Naive thymus-derived CD8-positive, alpha-beta T cell (primary cell): ENCODE data around the gene ZBP1. TPM values are rescaled to one million over a fixed set of nuclear protein-coding genes. Genes with fewer than 3 reads are reported as not detected.

Source experiments
- ATAC-seq, 2 donors: fragments of 150-1000 bp; cut with Tn5 transposase in 1 of 2; sonication (Bioruptor Pico), chemical (Tn5 transposase) in 1 of 2; 1 replicate in 1 of 2; 2 replicates in 1 of 2; pipeline ENCODE4 v1.10.0; 2021; ENCODE audit warnings: mild to moderate bottlenecking in 2 of 2, moderate library complexity in 2 of 2
- POLR2A ChIA-PET: fragments of 350-600 bp; sonication (Branson Sonifier 250); formaldehyde crosslinking; loops from one replicate; lab custom pipeline; 2021; ENCODE audit warnings: antibody characterized with exemption; lab: Charles Lee
- DNase-seq, 10 donors: peaks; one replicate each; pipeline versions ENCODE4 v3.0.0 to v3.0.0-alpha.2; 2020 to 2022
- H3K27ac Mint-ChIP-seq, 10 donors: one replicate each; pipeline ENCODE4 v1.8.0; 2020 to 2022; ENCODE audit warnings: mild to moderate bottlenecking in 10 of 10, mixed read lengths in 10 of 10, moderate library complexity in 4 of 10, inconsistent platforms in 1 of 10
- H3K27me3 Mint-ChIP-seq, 5 donors: one replicate each; pipeline ENCODE4 v1.8.0; 2021 to 2022; ENCODE audit warnings: mixed read lengths in 5 of 5
- H3K36me3 Mint-ChIP-seq, 3 donors: one replicate each; pipeline ENCODE4 v1.8.0; 2020 to 2022; ENCODE audit warnings: mixed read lengths in 3 of 3, mild to moderate bottlenecking in 2 of 3, inconsistent platforms in 1 of 3
- H3K4me1 Mint-ChIP-seq, 4 donors: one replicate each; pipeline ENCODE4 v1.8.0; 2021 to 2022; ENCODE audit warnings: mixed read lengths in 4 of 4
- H3K4me3 Mint-ChIP-seq, 10 donors: one replicate each; pipeline ENCODE4 v1.8.0; 2020 to 2022; ENCODE audit warnings: mild to moderate bottlenecking in 10 of 10, mixed read lengths in 10 of 10, moderate library complexity in 6 of 10, inconsistent platforms in 1 of 10
- H3K9me3 Mint-ChIP-seq, 9 donors: one replicate each; pipeline ENCODE4 v1.8.0; 2020 to 2022; ENCODE audit warnings: mixed read lengths in 9 of 9, mild to moderate bottlenecking in 3 of 9, inconsistent platforms in 1 of 9, moderate library complexity in 1 of 9
- polyA plus RNA-seq, 3 donors: library from polyadenylated mRNA; unstranded; fragments of 300-500 nt; fragmentation: Illumina TruSeq; gene quantifications; one replicate each; pipeline ENCODE4 v1.2.3, GENCODE V29; 2021
- total RNA-seq, 8 experiments: library from RNA in 2 of 8; stranded (reverse) in 2 of 8; gene quantifications; one replicate each; pipeline ENCODE4 v1.2.3 and lab custom pipeline; 2021 to 2026

ZBP1 gene
- total and polyA plus RNA-seq, 5 experiments from 2014 or later: 6.2 to 10.9 (median 10.2) TPM

GRCh38 chr20:57656821-57657534 lies 36.8 kb upstream of the ZBP1 start:
- peak overlapping the region in 4 of 10 donors; percentile 11 to 82 (median 54) for H3K4me3 Mint-ChIP-seq
- POLR2A ChIA-PET: interaction anchor here (0.5 to 1.6 kb wide), 6 partner anchors 23 to 1510 kb away, joined by 3 to 7 read pairs (median 6); partner anchors contain the start of gene PMEPA1
- peak overlapping the region; percentile 20 to 94 (median 81) for H3K27ac Mint-ChIP-seq
- H3K36me3 Mint-ChIP-seq: no peaks in the 10 kb centered on the region
- ATAC-seq (no peak), DNase-seq (peak in 1 of 10 donors; percentile 11)
- no peaks in the 10 kb centered on the region for H3K9me3 Mint-ChIP-seq
- H3K4me1 Mint-ChIP-seq: peaks cover 29 to 62% (median 46%) of the 10 kb centered on the region in 4 donors
- H3K27me3 Mint-ChIP-seq: no peaks in the 10 kb centered on the region

GRCh38 chr20:57656252-57656820 lies 36.1 kb upstream of the ZBP1 start:
- DNase-seq: peak in 1 of 10 donors; percentile 15
- peak overlapping the region in 5 of 10 donors; percentile 8 to 58 (median 50) for H3K27ac Mint-ChIP-seq

DNA sequence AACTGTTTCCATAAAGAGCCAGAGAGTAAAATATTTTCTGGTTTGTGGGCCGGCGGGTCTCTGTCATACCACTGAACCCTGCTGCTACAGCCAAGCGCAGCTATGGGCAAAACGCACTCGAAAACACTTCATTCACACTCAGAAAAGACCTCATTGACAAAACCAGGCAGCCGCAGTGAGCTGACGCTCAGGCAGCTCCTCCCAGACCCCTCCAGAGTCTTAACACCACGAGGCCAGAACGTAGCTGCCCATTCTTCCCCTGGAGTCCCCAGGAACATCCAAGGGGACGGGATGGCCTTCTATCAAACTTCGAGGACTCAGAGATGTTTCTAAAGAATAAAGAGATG lies 35.6 kb upstream of the ZBP1 start:
- Mint-ChIP-seq H3K27me3 (no peaks in the 10 kb centered on the region), H3K36me3 (no peaks in the 10 kb centered on the region), H3K9me3 (no peaks in the 10 kb centered on the region), H3K4me1 (peaks cover 29 to 62% (median 46%) of the 10 kb centered on the region in 4 donors), H3K4me3 (no peak overlapping the region), H3K27ac (peak overlapping the region in 2 of 10 donors; percentile 32 to 53)
- ATAC-seq (no peak), DNase-seq (no peak)
- POLR2A ChIA-PET: interaction anchor here (1.1 kb wide), 1 partner anchor 26 kb away, joined by 6 read pairs; no protein-coding TSS in a partner anchor

More at GRCh38 chr20:57656252-57656820, 36.1 kb upstream of the ZBP1 start:
- POLR2A ChIA-PET: interaction anchor here (1.0 to 1.6 kb wide), 3 partner anchors 27 to 46 kb away, joined by 3 to 7 read pairs (median 7); no protein-coding TSS in a partner anchor
- H3K9me3 Mint-ChIP-seq: no peaks in the 10 kb centered on the region
- H3K4me3 Mint-ChIP-seq: peak overlapping the region in 2 of 10 donors; percentile 11 to 33
- no peaks in the 10 kb centered on the region for H3K36me3 Mint-ChIP-seq
- ATAC-seq: no peak
- peaks cover 29 to 62% (median 46%) of the 10 kb centered on the region in 4 donors for H3K4me1 Mint-ChIP-seq
- no peaks in the 10 kb centered on the region for H3K27me3 Mint-ChIP-seq

DNA sequence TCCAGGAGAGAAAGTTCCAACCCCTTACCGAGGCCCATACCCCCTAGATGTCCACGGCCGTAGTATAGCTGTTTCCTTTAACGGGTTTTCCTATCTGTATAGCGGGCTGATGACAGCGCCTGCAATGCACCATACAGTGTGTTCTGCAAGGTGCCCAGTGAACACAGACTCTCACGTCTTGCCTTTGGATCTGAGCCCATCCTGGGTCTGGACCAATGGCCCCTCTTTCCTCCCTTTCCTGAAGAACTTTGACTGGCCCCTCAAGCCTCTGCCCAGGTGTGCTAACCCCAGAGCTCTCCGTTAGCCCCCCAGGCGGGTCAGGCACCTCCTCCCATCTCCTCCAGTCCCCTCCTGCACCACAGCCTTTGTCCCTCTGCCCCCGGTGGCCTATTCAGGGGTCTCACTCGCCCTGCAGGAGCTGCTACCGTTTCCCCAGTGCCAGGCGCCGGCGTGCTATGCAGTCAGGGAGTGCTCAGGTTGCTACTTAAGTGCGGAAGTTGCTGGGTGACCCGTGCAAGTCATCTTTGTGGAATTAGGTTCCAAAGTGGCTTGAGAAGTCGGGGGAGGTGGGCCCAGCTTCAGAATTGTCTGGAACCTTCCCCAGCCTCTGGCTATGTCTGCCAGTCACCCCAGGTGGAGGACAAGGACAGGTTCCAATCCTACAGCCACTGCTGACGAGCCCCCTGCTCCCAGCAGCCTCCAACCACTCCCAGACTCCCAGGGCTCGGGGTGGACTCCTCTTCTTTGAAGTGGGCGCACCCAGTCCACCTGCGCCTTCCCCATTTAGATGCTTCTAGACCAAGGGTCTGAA lies 35.0 kb upstream of the ZBP1 start:
- Mint-ChIP-seq H3K9me3 (no peaks in the 10 kb centered on the region), H3K27ac (peak overlapping the region in 2 of 10 donors; percentile 32 to 83), H3K36me3 (no peaks in the 10 kb centered on the region), H3K4me1 (peaks cover 29 to 56% (median 44%) of the 10 kb centered on the region in 4 donors), H3K27me3 (no peaks in the 10 kb centered on the region), H3K4me3 (no peak overlapping the region)
- ATAC-seq (no peak), DNase-seq (peak in 1 of 10 donors; percentile 12)
- POLR2A ChIA-PET: interaction anchor here (0.5 to 1.9 kb wide), 6 partner anchors 12 to 52 kb away, joined by 3 to 8 read pairs (median 4); partner anchors contain the start of gene ZBP1

DNA sequence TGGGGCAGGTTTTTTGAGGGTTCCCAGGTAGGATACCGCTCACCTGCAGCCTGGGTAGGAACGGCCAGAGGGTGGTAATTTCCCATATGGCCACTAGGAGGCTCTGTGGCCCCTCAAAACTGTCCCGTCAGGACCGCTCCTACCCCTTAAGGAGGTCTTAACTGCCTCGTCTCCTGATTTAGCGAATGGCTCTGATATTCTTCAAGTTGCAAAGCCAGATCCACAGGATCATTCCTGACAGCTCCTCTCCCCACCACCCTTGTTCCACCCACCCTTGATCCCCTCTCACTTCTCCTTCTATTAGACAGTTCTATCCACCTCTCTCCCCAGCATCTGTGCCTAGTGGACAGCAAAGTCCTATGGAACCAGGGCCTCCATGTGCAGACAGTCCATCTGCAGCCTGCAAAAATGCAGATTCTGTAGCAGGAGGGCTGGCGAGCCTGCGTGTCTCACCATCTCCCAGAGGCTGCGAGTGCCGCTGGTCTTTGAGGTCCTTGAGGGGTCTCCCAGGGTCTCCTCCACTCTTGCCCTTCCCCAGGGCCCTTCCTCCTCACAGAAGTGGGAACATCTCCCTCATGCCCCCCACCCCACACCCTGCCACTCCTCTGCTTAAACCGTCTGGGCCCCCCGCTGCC lies 34.3 kb upstream of the ZBP1 start:
- ATAC-seq (peak; percentile 70 to 71), DNase-seq (peak; percentile 36 to 82 (median 64))
- no peaks in the 10 kb centered on the region for H3K36me3 Mint-ChIP-seq
- H3K9me3 Mint-ChIP-seq: no peaks in the 10 kb centered on the region
- no peaks in the 10 kb centered on the region for H3K27me3 Mint-ChIP-seq
- H3K4me1 Mint-ChIP-seq: peaks cover 29 to 51% (median 42%) of the 10 kb centered on the region in 4 donors
- POLR2A ChIA-PET: interaction anchor here (0.6 to 2.0 kb wide), 12 partner anchors 20 to 525 kb away, joined by 3 to 11 read pairs (median 4); partner anchors contain the start of gene ZBP1
- peak overlapping the region in 7 of 10 donors; percentile 14 to 91 (median 83) for H3K27ac Mint-ChIP-seq
- peak overlapping the region in 6 of 10 donors; percentile 25 to 82 (median 48) for H3K4me3 Mint-ChIP-seq

- Mint-ChIP-seq H3K27ac (peak overlapping the region in 2 of 10 donors; percentile 32 to 78), H3K9me3 (no peaks in the 10 kb centered on the region), H3K36me3 (no peaks in the 10 kb centered on the region), H3K4me3 (no peak overlapping the region), H3K27me3 (no peaks in the 10 kb centered on the region), H3K4me1 (peaks cover 24 to 45% (median 36%) of the 10 kb centered on the region in 4 donors)
- ATAC-seq (no peak), DNase-seq (peak in 1 of 10 donors; percentile 16)
- POLR2A ChIA-PET: interaction anchor here (0.7 to 2.0 kb wide), 9 partner anchors 24 to 526 kb away, joined by 3 to 11 read pairs (median 5); partner anchors contain the start of gene ZBP1
These were observed 33.7 kb upstream of the ZBP1 start for GRCh38 chr20:57653910-57654309.

DNA sequence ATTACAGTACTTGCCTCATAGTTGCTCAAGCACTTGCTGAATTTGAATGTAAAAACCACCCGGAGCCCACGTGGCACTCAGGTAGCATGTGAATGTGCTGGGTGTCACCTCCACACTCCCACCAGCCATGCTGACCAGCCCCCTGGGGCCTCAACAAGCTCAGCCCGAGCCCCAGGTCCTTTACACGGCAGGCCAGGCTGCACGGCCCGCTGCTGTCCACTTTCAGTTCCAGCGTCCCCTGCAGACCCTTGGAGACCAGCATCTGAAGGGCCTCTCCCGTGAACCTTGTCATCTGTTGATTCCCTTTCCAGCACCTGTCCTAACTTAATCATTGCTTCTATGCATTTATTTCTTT lies 33.3 kb upstream of the ZBP1 start:
- DNase-seq (peak in 1 of 10 donors; percentile 15), ATAC-seq (no peak)
- Mint-ChIP-seq H3K4me3 (no peak overlapping the region), H3K36me3 (no peaks in the 10 kb centered on the region), H3K9me3 (no peaks in the 10 kb centered on the region), H3K27ac (no peak overlapping the region), H3K27me3 (no peaks in the 10 kb centered on the region), H3K4me1 (peaks cover 23 to 41% (median 33%) of the 10 kb centered on the region in 4 donors)
- POLR2A ChIA-PET: interaction anchor here (0.7 to 2.0 kb wide), 9 partner anchors 24 to 526 kb away, joined by 3 to 11 read pairs (median 5); partner anchors contain the start of gene ZBP1

GRCh38 chr20:57652606-57653545 lies 32.6 kb upstream of the ZBP1 start:
- H3K4me3 Mint-ChIP-seq: no peak overlapping the region
- POLR2A ChIA-PET: interaction anchor here (1.1 to 2.0 kb wide), 5 partner anchors 23 to 38 kb away, joined by 3 to 11 read pairs (median 6); no protein-coding TSS in a partner anchor
- no peaks in the 10 kb centered on the region for H3K27me3 Mint-ChIP-seq
- H3K36me3 Mint-ChIP-seq: no peaks in the 10 kb centered on the region
- no peak overlapping the region for H3K27ac Mint-ChIP-seq
- ATAC-seq: no peak
- peaks cover 16 to 35% (median 26%) of the 10 kb centered on the region in 4 donors for H3K4me1 Mint-ChIP-seq
- peak in 1 of 10 donors; percentile 9 for DNase-seq
- no peaks in the 10 kb centered on the region for H3K9me3 Mint-ChIP-seq

DNA sequence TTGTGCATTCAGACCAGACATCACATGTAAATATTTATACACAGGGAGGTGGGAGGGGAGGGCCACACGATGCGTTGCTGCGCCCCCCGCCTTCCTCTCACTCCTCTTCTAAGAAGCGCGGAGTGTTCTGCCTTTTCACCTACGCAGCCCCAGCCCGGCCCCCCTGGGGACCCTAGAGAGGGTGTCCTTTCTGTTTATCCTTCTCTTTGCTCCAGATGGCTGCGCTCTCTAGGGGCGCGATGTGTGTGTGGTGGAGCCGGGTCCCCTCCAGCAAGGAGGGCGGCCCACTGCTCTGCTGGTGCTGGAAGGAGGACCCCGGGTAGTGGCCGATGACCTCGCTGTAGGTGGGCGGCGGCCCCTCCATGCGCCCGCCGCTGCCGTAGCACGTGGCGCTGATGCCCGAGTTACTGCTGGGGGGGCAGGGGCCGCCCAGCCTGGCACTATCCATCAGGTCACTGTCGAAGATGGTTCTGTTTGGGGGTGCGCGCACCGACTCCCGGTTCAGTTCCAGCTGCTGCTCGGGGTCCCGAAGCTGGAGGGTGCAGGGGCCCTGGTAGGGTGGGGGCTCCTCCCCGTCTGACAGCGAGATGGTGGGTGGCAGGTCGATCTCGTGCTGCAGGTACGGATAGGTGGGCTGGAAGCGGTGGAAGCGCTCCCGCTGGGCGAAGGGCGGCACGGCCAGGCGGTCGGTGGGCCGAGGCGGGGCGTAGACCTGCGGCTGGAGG lies 31.8 kb upstream of the ZBP1 start:
- Mint-ChIP-seq H3K27ac (no peak overlapping the region), H3K9me3 (peaks cover 0 to 2% (median 0%) of the 10 kb centered on the region in 9 donors), H3K4me1 (peaks cover 11 to 27% (median 19%) of the 10 kb centered on the region in 4 donors), H3K36me3 (no peaks in the 10 kb centered on the region), H3K4me3 (no peak overlapping the region), H3K27me3 (no peaks in the 10 kb centered on the region)
- ATAC-seq (no peak), DNase-seq (peak in 1 of 10 donors; percentile 13)
- POLR2A ChIA-PET: interaction anchor here (0.7 kb wide), 1 partner anchor 99 kb away, joined by 3 read pairs; no protein-coding TSS in a partner anchor

DNA sequence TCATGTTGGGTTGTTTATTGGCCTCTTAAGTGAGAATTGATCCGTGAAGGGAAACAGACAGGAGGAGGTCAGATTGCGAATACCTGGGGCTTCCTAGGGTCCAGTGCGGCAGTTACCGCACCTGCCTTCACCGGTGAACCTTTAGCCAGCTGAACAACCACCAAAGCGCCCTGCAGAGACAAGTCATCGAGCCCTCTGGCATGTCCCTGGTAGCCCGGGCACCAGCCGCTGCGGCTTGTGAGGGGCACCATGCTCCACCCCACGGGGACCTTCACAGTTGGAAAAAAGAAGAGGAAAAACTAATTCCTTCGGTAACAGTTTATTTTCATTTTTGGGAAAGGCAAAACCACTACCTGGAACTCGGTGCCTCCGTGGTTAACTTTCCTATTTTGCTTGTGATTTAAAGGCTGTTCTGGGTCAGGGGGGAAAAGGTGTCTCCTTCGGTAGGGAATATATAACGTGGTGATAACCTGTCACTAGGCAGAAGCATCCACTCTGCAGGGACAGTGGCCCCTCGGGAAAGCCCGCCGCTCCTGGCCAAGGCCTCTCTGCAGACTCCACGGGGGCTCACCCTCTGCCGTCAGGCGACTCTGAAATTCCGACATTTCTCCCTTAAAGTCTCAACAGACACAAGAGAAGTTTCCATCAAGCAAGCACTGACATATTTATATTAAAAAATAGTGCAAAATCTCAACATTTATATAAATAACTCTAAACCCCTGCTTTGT lies 30.7 kb upstream of the ZBP1 start:
- DNase-seq: peak in 1 of 10 donors; percentile 9
- ATAC-seq: no peak
- Mint-ChIP-seq H3K36me3 (peaks cover 0 to 2% (median 0%) of the 10 kb centered on the region in 3 donors), H3K4me3 (no peak overlapping the region), H3K27ac (peak overlapping the region in 1 of 10 donors; percentile 48), H3K4me1 (peaks cover 10 to 20% (median 15%) of the 10 kb centered on the region in 4 donors), H3K27me3 (no peaks in the 10 kb centered on the region), H3K9me3 (peaks cover 0 to 5% (median 0%) of the 10 kb centered on the region in 9 donors)
- POLR2A ChIA-PET: no interaction called here
